Colonic mucosa (tissue), 4 donors: Measurements from ENCODE around the gene RELCH. TPM values are rescaled to one million over a fixed set of nuclear protein-coding genes. Genes with fewer than 3 reads are reported as not detected.

Source experiments
- DNase-seq: peaks from one replicate; pipeline ENCODE4 v3.0.0-alpha.2; 2020
- H3K27ac ChIP-seq: fragments of 200-600 bp; one replicate; pipeline ENCODE4 v1.8.0; 2021
- H3K27me3 ChIP-seq: fragments of 200-600 bp; one replicate; pipeline ENCODE4 v1.8.0; 2021
- H3K36me3 ChIP-seq: fragments of 200-600 bp; one replicate; pipeline ENCODE4 v1.8.0; 2021
- H3K4me1 ChIP-seq: fragments of 200-600 bp; one replicate; pipeline ENCODE4 v1.8.0; 2021; ENCODE audit warnings: mild to moderate bottlenecking
- H3K4me3 ChIP-seq: fragments of 200-600 bp; one replicate; pipeline ENCODE4 v1.8.0; 2021
- H3K9ac ChIP-seq, 2 donors: one replicate each; pipeline ENCODE4 v1.7.0; 2013; ENCODE audit warnings: control low read depth in 2 of 2, low read depth in 2 of 2, low read length in 2 of 2
- H3K9me3 ChIP-seq: fragments of 200-600 bp; one replicate; pipeline ENCODE4 v1.8.0; 2021
- intact Hi-C: fragments of 100-400 bp; cut with DNase I; formaldehyde crosslinking; loops from one replicate; pipeline ENCODE4 v1.14.1; 2022
- total RNA-seq, 2 donors: library from RNA; stranded (reverse); fragmentation: NEBNext Ultra II Directional in 1 of 2; extraction: Animal tissue kit (Norgen Biotek cat#: 25700) in 1 of 2; gene quantifications; one replicate each; pipeline ENCODE4 v1.2.1, GENCODE V29; 2021
- TF ChIP-seq, protein P1 (sequence below): fragments of 200-600 bp; IDR thresholded peaks from one replicate; pipeline ENCODE4 v1.8.0; 2022; ENCODE audit warnings: antibody characterized with exemption, mild to moderate bottlenecking
- donor health status: healthy.
- donor health status: DM: no; HTN: no; CAD: no.
- donor health status: DM: no; HTN: no; CAD: no.

RELCH gene
- total RNA-seq, 2 donors from 2014 or later, result 38.9 to 56.9 TPM

DNA sequence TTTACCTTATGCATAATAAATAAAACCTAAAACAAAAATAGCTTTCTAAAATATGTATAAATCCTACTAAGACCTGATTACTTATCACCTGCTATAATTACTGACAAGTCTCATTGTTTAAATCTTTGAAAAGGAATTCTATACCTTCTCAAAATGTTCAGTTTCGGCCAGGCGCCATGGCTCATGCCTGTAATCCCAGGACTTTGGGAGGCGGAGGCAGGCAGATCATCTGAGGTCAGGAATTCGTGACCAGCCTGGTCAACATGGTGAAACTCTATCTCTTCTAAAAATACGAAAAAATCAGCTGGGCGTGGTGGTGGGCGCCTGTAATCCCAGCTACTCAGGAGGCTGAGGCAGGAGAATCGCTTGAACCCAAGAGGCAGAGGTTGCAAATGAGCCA lies 58.1 kb downstream of the RELCH start:
- no peaks in the 10 kb centered on the region for H3K4me1 ChIP-seq
- intact Hi-C loops, result no loop called here
- no peak for DNase-seq
- no peaks in the 10 kb centered on the region for H3K36me3 ChIP-seq
- H3K4me3 ChIP-seq, result no peak overlapping the region
- TF ChIP-seq, protein P1, sequence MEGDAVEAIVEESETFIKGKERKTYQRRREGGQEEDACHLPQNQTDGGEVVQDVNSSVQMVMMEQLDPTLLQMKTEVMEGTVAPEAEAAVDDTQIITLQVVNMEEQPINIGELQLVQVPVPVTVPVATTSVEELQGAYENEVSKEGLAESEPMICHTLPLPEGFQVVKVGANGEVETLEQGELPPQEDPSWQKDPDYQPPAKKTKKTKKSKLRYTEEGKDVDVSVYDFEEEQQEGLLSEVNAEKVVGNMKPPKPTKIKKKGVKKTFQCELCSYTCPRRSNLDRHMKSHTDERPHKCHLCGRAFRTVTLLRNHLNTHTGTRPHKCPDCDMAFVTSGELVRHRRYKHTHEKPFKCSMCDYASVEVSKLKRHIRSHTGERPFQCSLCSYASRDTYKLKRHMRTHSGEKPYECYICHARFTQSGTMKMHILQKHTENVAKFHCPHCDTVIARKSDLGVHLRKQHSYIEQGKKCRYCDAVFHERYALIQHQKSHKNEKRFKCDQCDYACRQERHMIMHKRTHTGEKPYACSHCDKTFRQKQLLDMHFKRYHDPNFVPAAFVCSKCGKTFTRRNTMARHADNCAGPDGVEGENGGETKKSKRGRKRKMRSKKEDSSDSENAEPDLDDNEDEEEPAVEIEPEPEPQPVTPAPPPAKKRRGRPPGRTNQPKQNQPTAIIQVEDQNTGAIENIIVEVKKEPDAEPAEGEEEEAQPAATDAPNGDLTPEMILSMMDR, result no peak
- no peak overlapping the region for H3K27ac ChIP-seq
- H3K9ac ChIP-seq, result no peak overlapping the region
- no peaks in the 10 kb centered on the region for H3K9me3 ChIP-seq
- H3K27me3 ChIP-seq, result no peaks in the 10 kb centered on the region

DNA sequence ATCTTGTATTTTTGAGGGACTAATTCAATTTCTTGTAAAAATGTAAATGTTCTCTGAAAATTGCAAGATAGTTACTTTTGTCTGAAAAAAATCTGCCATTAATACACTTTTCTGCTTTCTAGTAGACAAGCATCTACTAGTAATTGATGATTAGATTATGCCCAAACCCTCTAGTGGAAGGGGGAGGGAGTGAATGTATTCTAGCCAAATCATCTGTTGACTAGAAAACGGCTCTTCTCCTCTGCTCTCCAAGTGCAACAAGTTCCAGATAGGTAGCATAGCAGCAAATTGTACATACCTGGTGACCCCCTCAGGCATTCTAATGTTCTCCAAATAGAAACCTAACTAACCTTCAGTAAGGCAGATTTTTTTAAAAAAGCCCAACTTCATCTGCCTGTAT lies 58.6 kb downstream of the RELCH start:
- H3K36me3 ChIP-seq, result no peaks in the 10 kb centered on the region

GRCh38 chr18:62248313-62248712 lies 61.3 kb downstream of the RELCH start:
- intact Hi-C loops, result loop anchor here (2.0 kb wide), 1 partner anchor 64 kb away; no protein-coding TSS in a partner anchor
- H3K4me3 ChIP-seq, result no peak overlapping the region

More for the DNA sequence above, 58.6 kb downstream of the RELCH start:
- intact Hi-C loops, result no loop called here
- Histone ChIP-seq H3K27me3 (no peaks in the 10 kb centered on the region), H3K4me3 (no peak overlapping the region), H3K27ac (no peak overlapping the region), H3K9me3 (no peaks in the 10 kb centered on the region), H3K4me1 (no peaks in the 10 kb centered on the region), H3K9ac (no peak overlapping the region)
- TF ChIP-seq, protein P1, result no peak
- DNase-seq, result no peak

DNA sequence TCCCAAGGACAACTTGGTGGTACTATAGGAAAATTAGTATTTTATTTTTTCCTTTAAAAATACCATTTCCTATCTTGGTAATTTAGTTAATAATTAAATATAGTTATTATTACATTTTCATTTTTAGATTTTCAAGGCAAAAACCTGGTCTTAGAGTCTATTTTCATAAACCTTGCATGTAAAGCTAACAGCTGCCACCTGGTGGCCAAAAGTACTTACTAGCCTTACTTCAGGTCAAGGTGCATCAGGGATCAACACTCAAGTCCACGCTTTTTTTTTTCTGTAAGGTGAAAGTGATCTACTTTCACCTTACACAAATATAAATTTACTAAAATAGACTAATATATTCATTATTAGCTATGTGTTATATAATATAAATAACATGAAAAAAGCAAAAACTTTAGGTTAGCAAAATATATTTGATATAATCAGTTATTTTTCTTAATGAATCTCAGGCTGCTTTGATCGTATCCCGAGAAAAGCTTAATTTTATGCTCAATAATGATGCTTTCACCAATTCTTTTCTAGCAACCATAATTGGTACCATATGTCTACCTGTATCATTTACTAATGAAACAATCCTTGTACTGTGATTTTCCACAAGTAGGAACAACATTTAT lies 62.5 kb downstream of the RELCH start:
- DNase-seq, result peak; percentile 84
- no peaks in the 10 kb centered on the region for H3K27me3 ChIP-seq
- no peak overlapping the region for H3K27ac ChIP-seq
- intact Hi-C loops, result loop anchor here (2.0 kb wide), 1 partner anchor 65 kb away; no protein-coding TSS in a partner anchor
- H3K4me3 ChIP-seq, result no peak overlapping the region
- TF ChIP-seq, protein P1, result peak; percentile 79
- H3K36me3 ChIP-seq, result no peaks in the 10 kb centered on the region
- no peak overlapping the region for H3K9ac ChIP-seq
- no peaks in the 10 kb centered on the region for H3K4me1 ChIP-seq
- no peaks in the 10 kb centered on the region for H3K9me3 ChIP-seq

More at GRCh38 chr18:62248313-62248712, 61.3 kb downstream of the RELCH start:
- DNase-seq, result no peak
- H3K27me3 ChIP-seq, result no peaks in the 10 kb centered on the region
- no peaks in the 10 kb centered on the region for H3K36me3 ChIP-seq
- no peaks in the 10 kb centered on the region for H3K4me1 ChIP-seq
- no peak overlapping the region for H3K27ac ChIP-seq
- TF ChIP-seq, protein P1, result no peak
- H3K9me3 ChIP-seq, result no peaks in the 10 kb centered on the region
- H3K9ac ChIP-seq, result no peak overlapping the region

- Histone ChIP-seq H3K4me1 (no peaks in the 10 kb centered on the region), H3K9me3 (no peaks in the 10 kb centered on the region), H3K36me3 (no peaks in the 10 kb centered on the region), H3K27me3 (no peaks in the 10 kb centered on the region), H3K27ac (no peak overlapping the region), H3K4me3 (no peak overlapping the region), H3K9ac (no peak overlapping the region)
- TF ChIP-seq, protein P1, result no peak
- intact Hi-C loops, result no loop called here
- no peak for DNase-seq
These were observed 63.4 kb downstream of the RELCH start for GRCh38 chr18:62250475-62250874.
